HepG2 (cell line): ENCODE data around the gene GZF1. TPM values are rescaled to one million over a fixed set of nuclear protein-coding genes. Genes with fewer than 3 reads are reported as not detected.

Experiments used
- ATF1 ChIP-seq: IDR thresholded peaks from 2 replicates; pipeline ENCODE4 v1.6.1; 2016; ENCODE audit warnings: mild to moderate bottlenecking, control low read depth
- ATF2 ChIP-seq: sonication (generic); formaldehyde crosslinking; IDR thresholded peaks from 2 replicates; pipeline ENCODE4 v1.4.0; 2020; ENCODE audit warnings: missing genetic modification reagents
- HDAC2 ChIP-seq: sonication (generic); formaldehyde crosslinking; IDR thresholded peaks from 2 replicates; pipeline ENCODE4 v1.4.0; 2020; ENCODE audit warnings: missing genetic modification reagents
- HMG20B ChIP-seq: conservative IDR thresholded peaks from 2 replicates; pipeline ENCODE4 v1.6.1; 2016; ENCODE audit warnings: missing genetic modification reagents, missing compliant biosample characterization
- KLF11 ChIP-seq: IDR thresholded peaks from 2 replicates; pipeline ENCODE4 v1.6.1; 2016; ENCODE audit warnings: missing compliant biosample characterization
- MAFK ChIP-seq, 2 experiments: IDR thresholded peaks in 1 of 2; conservative IDR thresholded peaks in 1 of 2; 2 replicates each; pipeline ENCODE4 v1.6.1; 2011; ENCODE audit warnings: improper control_type of control experiment in 2 of 2, low read length in 2 of 2
- MAZ ChIP-seq, 2 experiments: sonication (generic) in 1 of 2; formaldehyde crosslinking in 1 of 2; IDR thresholded peaks; 2 replicates each; pipeline versions ENCODE4 v1.5.0 to v1.6.1; 2012 to 2020; ENCODE audit warnings: low read depth in 2 of 2, mild to moderate bottlenecking in 2 of 2, borderline replicate concordance in 1 of 2, improper control_type of control experiment in 1 of 2, low read length in 1 of 2, missing genetic modification reagents in 1 of 2, moderate library complexity in 1 of 2
- MNT ChIP-seq: fragments of 450-650 bp; IDR thresholded peaks from 2 replicates; pipeline ENCODE4 v1.6.1; 2016
- MTA1 ChIP-seq: sonication (generic); formaldehyde crosslinking; IDR thresholded peaks from 2 replicates; pipeline ENCODE4 v1.4.0; 2020; ENCODE audit warnings: missing genetic modification reagents, mild to moderate bottlenecking, borderline replicate concordance
- NFKB2 ChIP-seq: sonication (generic); formaldehyde crosslinking; IDR thresholded peaks from 2 replicates; pipeline ENCODE4 v1.4.0; 2020; ENCODE audit warnings: missing genetic modification reagents, borderline replicate concordance
- NRL ChIP-seq: sonication (generic); formaldehyde crosslinking; IDR thresholded peaks from 2 replicates; pipeline ENCODE4 v1.5.0; 2020; ENCODE audit warnings: missing genetic modification reagents, mild to moderate bottlenecking, moderate library complexity, borderline replicate concordance
- PLRG1 ChIP-seq: fragments of 450-650 bp; conservative IDR thresholded peaks from 2 replicates; pipeline ENCODE4 v1.6.1; 2016
- SAFB2 ChIP-seq: sonication (generic); formaldehyde crosslinking; IDR thresholded peaks from 2 replicates; pipeline ENCODE4 v1.5.1; 2020; ENCODE audit warnings: missing genetic modification reagents, low read depth, mild to moderate bottlenecking, borderline replicate concordance
- SKI ChIP-seq: fragments of 450-650 bp; IDR thresholded peaks from one replicate; pipeline ENCODE4 v1.6.1; 2018; ENCODE audit warnings: mild to moderate bottlenecking; ENCODE audit not compliant: partially characterized antibody
- SNAPC5 ChIP-seq: sonication (generic); formaldehyde crosslinking; IDR thresholded peaks from 2 replicates; pipeline ENCODE4 v1.8.1; 2023; ENCODE audit warnings: mild to moderate bottlenecking, missing genetic modification reagents, borderline replicate concordance
- THAP11 ChIP-seq: IDR thresholded peaks from 2 replicates; pipeline ENCODE4 v1.6.1; 2016; ENCODE audit warnings: missing biosample characterization, missing genetic modification reagents
- ZNF264 ChIP-seq: sonication (generic); formaldehyde crosslinking; IDR thresholded peaks from 2 replicates; pipeline ENCODE4 v1.4.0; 2020; ENCODE audit warnings: missing genetic modification reagents
- ZNF274 ChIP-seq: sonication (generic); formaldehyde crosslinking; IDR thresholded peaks from 2 replicates; pipeline ENCODE4 v1.5.1; 2020; ENCODE audit warnings: mild to moderate bottlenecking, missing genetic modification reagents
- ZNF446 ChIP-seq: sonication (generic); formaldehyde crosslinking; IDR thresholded peaks from 2 replicates; pipeline ENCODE4 v1.5.0; 2020; ENCODE audit warnings: mild to moderate bottlenecking, missing genetic modification reagents
- ZNF660 ChIP-seq: sonication (generic); formaldehyde crosslinking; IDR thresholded peaks from 2 replicates; pipeline ENCODE4 v1.5.1; 2020; ENCODE audit warnings: mild to moderate bottlenecking, low read depth, missing genetic modification reagents, borderline replicate concordance
- ZNF710 ChIP-seq: sonication (generic); formaldehyde crosslinking; IDR thresholded peaks from 2 replicates; pipeline ENCODE4 v1.5.0; 2020; ENCODE audit warnings: mild to moderate bottlenecking, missing genetic modification reagents, borderline replicate concordance
- ZNF782 ChIP-seq: sonication (generic); formaldehyde crosslinking; IDR thresholded peaks from 2 replicates; pipeline ENCODE4 v1.4.0; 2020; ENCODE audit warnings: missing genetic modification reagents, mild to moderate bottlenecking, borderline replicate concordance
- polyA plus RNA-seq, 8 experiments: library from polyadenylated mRNA; depleted of rRNA in 3 of 8; stranded (reverse) in 7 of 8; unstranded in 1 of 8; fragments of >200 nt; fragmentation: Illumina TruSeq in 4 of 8; extraction: Trizol in 4 of 8; gene quantifications; 2 replicates each; pipeline versions ENCODE4 v1.2.1 to v1.2.3, GENCODE V29; 2011 to 2016; ENCODE audit warnings: low read depth in 4 of 8, missing spikeins in 1 of 8, mixed read lengths in 1 of 8; ENCODE audit not compliant: insufficient read depth in 1 of 8
- total RNA-seq, 5 experiments: library from RNA; depleted of rRNA; stranded (reverse); fragments of >200 nt; fragmentation: Illumina TruSeq; extraction: Trizol; gene quantifications; 2 replicates each; pipeline ENCODE4 v1.2.3, GENCODE V29; 2016; ENCODE audit warnings: low read depth in 1 of 5

GZF1 gene
- total and polyA plus RNA-seq, 2 of the 13 experiments (the other 11 are each of a cell fraction or from before 2014, with no cell fraction given): 16.9 to 26.0 TPM

GRCh38 chr20:23361476-23362391 lies at the start of gene GZF1 (continued):
- TF ChIP-seq KLF11 (CRISPR knock-in tag) (peak; percentile 93), SAFB2 (CRISPR knock-in tag) (peak; percentile 98), NFKB2 (CRISPR knock-in tag) (peak; percentile 97), ATF1 (peak; percentile 93), MTA1 (CRISPR knock-in tag) (peak; percentile 94; the same call in 1 of the 2 replicates), HMG20B (CRISPR knock-in tag) (peak; percentile 87), SNAPC5 (CRISPR knock-in tag) (no peak; the same call in 1 of the 2 replicates), MNT (peak; percentile 93), HDAC2 (peak; percentile 96), THAP11 (CRISPR knock-in tag) (peak; percentile 95), ATF2 (CRISPR knock-in tag) (peak; percentile 100), SKI (peak; percentile 98), PLRG1 (no peak), NRL (CRISPR knock-in tag) (peak; percentile 100), ZNF782 (CRISPR knock-in tag) (peak; percentile 99), ZNF660 (CRISPR knock-in tag) (0 out of 2 replicates have a peak, but pooled peaks have one; percentile 36), ZNF264 (CRISPR knock-in tag) (peak; percentile 76; the same call in 1 of the 2 replicates), MAFK (conservative IDR thresholded peaks at IDR 0.05 in 1 of 2, IDR thresholded peaks at IDR 0.05 in 1 of 2; ENCODE audit: low read length in 2 of 2) (peak in 1 of 2 experiments; percentile 38; a peak in 2 of 4 replicates), ZNF710 (peak; percentile 95), ZNF274 (CRISPR knock-in tag) (peak; percentile 98), MAZ (IDR thresholded peaks at IDR 0.05; ENCODE audit: borderline replicate concordance, low read depth, low read length) (peak; percentile 93), MAZ (CRISPR knock-in tag; IDR thresholded peaks at IDR 0.05; ENCODE audit: low read depth) (peak; percentile 99), ZNF446 (CRISPR knock-in tag) (peak; percentile 78)
